CD1c-positive myeloid dendritic cell (primary cell): ENCODE results near the gene WEE2.
"Not testable (repeated sequence)": the region's sequence is repeated elsewhere in the genome, so short reads cannot be mapped to it uniquely, and the experiment has no call there.

Experiments
- DNase-seq: peaks from one replicate; pipeline ENCODE4 v3.0.0-alpha.2; 2016; ENCODE audit errors: extremely low spot score

Gene WEE2

DNA sequence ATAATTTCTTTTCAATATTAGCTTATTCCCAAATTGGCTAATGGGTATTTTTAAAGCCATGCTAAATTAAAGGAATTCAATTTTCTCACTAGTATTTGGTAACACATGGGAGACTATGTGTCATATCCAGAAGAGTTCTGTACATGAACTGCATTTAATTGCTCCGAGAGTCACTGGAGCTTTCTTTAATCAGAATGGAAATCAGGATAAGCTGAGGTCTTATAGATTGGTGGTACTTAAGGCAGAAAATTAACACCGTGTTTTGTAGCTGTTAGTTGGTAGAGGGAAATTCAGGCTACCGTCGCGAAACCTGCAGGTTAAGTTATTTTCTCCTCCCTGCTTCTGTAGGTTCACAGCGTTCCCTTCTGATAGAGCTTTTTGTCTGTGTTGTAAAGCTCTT, at the start of gene WEE2:
WEE2 (plus strand) TSS at position 3 of the 400 bp plus-strand sequence. CDS start 406 bp downstream, outside the sequence.
- DNase-seq = no peak

DNA sequence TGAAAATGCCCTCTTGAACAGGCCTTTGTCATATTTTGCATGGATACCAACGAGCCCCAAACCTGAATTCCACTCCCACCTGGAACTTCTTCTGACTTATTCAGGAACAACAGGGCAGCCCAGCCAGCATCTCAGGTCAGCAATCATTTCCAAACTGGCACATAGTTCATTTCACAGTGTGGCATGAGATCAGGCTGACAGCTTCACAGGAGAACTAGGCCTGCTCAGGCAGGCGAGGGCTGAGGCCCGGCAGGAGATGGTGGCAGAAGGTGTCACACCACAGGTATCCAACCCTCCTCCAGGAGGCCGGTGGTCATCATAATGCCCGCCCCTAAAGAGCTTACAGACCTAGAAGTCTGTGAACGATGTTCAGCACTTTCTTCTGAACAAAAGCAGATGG, 48.7 kb upstream of the WEE2 start:
- no peak for DNase-seq

DNA sequence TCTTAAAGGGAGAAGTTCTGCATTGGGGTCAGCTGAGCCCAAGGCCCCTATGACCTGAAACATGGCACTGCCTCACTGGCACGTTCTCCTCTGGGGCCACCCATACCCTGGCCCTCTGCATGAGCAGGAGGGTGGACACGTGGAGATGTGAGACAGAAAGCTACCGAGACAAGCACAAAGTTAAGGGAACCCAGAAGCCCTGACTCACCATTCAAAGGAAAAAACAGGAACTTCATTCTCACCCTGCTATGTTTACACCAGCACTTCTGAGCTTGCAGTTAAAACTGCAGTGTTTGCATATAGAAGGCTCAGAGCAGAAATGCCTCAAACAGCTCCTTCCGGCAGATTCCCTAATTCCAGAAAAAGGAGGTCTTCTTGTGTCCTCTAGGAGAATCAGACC, 47.9 kb upstream of the WEE2 start:
- DNase-seq = peak; percentile 81

DNA sequence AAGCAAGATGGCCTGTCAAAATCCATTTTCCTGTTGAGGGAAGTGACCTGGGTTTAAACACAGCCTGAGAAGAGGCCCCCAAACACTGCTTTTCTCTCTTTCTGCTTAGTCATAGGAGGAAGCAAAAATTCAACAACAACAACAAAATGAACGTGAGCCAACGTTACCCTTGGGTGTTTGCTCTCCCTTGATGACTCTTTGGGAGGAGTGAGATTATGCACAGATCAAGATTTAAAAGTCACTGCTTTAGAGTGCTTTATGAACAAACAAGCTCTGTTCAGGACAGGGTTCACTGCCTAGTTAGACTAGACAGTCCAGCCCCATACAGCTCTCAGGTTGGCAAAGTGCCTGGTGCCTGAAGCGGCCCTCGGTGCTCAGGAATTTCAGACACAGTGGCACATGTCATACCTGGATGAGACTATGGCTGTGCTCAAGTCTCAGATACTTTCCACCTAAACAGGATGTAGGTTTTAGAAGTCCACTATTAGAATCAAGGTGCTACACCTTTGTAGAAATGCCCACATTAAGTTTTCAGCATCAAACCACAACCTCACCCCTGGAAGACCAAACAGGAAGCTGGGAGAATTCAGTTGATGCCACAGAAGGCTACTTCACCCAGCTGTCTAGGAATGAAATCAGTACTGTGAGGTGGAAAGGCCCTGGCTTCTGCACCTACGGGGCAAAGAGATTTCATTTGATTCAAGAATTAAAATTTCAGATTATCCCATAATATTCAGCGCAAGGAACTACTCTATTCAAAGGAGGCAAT, 44.9 kb upstream of the WEE2 start:
- DNase-seq = no peak

DNA sequence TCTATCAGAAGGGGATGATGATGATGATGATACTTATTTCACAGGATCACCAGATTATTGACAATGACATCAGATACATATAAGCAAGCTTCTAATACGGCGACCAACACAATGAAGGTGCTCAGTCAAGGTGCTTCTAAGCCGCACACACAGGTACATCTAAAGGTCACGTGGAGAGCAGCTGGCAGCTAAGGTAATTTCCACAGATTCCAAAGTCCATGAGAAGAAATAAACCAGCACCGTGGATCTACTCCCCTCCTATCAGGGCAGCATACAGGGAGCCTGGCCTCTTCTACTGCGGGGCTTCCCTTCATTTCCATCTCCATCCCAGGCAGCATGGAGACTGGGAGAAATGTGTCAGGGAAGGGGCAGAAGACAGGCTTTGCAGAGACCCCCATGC, 43.7 kb upstream of the WEE2 start:
- no peak for DNase-seq

DNA sequence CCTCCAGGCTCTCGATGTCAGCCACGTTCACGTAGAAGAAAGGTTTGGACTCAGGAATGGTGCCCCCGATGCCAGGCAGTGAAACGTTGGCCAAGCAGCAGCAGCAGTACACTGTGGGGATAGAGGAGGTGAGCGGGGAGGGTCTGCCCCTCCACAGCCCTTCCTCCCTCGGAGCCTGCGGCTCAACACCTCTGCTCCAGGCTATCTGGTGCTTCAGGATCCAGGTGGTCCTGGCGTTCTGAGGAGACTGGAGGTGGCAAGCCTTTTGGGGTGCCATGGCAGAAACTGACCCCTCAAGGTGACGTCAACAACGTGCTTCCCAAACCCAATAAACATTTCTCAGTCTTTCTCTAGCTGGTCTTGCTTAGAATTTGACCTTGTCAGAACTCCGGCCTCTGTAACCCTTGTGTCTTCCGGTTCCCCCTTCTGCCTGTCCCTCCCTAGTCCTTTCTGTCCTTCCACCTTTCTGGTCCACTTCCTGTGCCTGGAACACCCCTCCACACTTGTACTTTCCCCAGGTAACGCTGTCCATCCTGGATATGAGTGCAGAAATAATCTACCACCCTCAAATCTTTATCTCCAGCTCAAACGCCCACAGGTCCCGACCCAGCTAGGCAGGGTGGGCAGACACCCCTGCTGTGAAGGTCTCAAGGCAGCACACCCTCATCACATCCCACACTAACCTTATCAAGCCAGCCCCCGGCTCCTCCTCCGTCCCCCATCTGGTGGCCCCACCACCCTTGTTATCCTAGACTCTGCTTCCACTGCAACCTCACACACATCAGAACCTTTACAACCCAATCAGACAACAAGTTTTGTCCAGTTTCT, 42.7 kb upstream of the WEE2 start:
- DNase-seq = no peak

DNA sequence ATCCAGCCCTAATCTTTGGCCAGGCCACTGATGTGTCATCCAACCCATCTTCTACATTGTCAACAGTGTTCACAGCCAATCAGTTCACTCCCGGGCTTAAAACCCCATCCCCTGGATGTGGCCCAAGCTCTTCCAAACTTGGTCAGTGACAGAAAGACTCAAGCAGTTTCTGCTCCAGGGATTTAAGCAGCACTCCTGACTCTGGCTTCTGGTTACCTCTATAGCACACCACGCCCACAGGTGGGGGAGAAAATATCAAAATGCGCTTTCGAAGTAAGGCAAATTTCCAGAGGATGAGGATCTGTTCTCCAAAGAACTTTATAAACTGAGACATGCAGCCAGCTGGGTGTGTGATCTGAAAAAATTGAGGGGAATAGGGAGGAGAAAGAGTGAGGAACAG, 42.1 kb upstream of the WEE2 start:
- DNase-seq = no peak

DNA sequence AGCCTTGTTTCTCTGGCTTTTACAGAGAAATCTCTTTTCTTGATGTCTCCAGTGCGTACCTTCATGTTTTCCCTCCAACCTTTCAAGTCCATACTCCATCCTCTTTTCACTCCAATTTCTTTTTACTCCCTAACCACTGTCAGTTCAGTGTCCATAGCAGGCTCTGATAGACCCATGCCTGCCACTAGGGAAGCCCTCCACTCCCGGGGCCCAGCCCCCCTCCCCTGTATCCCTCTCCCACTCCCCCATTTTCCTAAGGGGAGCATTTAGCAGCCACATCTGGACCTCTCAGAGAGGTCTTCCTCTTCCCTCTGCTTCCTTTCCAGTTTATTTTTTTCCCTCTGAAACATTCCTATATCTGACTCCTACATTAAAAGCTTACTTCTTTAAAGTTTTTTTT, 39.3 kb upstream of the WEE2 start:
- no peak for DNase-seq

DNA sequence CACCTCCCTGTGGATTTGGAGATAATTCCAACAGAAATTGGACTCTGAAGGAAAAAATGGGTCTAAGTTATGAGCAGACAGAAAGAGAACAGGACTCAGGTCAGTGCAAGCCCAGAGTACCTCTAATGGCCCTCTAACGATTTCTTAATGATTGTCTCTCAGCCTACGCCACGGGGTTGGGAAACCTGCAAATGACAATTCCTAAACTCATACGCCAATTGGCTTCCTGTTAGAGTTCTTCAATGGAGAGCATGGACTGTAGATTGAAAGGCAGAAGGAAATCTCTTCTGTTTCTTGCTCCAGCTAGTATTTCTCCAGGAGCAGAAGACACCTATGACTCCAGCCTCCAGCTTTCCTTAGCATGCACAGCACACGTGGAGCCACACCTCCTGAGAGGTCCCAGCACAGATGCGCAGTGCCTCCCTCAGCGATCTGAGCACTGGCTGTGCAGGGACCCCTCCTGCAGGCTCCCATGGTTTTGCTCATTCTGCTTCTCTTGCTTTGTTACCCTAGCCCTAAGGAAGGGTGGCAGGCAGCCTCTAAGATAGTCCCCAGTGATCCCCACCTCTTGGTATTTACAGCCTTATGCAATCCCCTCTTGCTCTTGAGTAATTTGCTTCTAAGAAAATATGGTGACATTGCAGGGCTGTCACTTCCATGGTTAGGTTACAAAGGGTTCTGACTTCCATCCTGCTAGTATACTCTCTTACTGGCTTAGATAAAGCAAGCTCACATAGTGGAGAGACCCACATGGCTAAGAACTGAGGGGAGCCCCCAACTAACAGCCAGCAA, 36.3 kb upstream of the WEE2 start:
- peak; percentile 56 for DNase-seq

DNA sequence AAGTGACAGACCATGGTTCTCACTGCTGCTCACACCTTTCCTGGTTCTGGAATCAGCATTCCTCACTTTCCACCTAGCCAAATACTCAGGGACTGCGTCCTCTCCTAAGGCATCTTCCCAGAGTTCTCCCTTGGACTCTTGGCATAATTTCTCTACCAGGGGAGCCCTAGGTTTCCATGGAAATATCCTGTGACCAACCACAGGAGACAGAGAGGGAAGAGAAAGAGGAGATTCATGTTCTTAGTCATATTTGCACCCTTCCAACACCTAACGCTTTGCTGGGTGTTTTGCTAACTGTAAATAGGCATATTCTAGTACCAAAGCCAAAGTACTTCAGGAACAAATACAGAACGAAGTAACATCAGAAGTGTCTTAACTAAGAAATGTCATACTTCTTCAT, 34.8 kb upstream of the WEE2 start:
- no peak for DNase-seq

DNA sequence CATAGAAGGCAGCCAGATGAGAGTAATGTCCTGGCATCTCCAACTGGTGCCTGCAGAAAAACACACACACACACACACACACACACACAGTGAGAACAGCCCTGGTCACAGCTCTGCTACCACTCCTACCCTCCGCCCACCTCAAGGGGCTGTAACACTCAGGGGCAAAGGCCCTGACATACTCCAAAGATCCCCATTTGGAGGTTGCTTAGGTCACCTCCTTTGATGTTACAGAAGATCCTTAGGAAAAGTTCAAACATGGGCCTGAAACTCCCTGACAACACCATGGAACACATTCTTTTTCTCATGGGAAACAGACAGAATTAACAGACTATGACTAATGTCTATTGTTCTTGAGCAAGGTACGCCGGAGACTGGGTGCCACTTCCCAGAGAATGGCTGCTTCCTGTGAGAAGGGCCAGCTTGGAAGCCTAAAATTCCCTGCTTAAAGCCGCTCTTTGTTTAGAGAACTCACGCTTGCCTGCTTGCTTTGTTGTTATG, 33.9 kb upstream of the WEE2 start:
- peak; percentile 23 for DNase-seq

DNA sequence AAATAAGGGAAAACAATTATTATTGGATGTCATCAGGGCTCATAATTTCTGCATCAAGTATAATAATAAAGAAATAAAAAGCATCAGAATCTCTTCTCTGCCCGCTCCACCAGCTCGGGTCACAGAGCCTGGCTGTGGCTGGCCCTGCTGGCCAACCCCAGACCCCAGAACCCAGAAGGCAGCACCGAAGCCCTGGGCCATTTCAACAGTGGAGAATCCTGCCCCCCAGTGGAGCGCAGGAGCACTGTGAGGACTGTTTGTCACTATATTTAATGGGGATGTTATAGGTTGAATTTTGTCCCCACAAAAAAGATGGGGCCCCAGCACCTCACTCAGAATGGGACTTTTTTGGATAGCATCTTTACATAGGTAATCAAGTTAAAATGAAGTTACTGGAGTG, 33.5 kb upstream of the WEE2 start:
- no peak for DNase-seq

DNA sequence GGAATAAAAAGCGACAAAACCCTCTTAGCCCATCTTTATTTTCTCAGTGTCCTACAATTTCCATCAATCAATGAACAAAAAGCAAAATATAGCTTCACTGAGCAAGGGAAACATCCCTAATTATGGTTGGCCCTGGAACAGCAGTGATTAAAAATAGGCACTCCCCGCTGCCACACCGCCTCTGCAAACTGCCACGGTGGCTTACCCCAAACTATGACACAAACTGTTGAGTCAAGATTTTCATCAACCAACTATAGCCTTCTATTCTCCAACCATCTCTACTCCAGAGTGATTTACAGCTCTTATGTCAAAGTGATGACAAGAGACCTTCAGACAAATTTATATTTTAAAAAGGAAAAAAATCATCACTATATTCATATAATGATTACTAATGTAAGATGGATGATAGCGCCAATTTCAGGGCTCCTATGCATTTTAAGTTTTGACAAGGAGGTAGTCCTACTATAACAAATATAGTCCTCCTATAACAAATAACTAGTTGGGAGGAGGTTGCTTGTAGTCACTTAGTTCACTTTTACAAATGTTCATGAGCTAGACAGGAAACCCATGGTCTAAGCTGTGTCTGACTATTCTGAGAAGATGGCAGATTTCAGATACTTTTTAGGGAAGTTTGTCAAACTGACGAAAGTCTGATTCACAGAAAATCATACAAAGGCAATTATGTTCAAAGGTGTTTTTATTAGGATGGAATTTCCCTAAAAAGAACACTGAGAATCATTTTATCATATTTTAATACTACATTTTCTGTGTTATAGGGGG, 32.5 kb upstream of the WEE2 start:
- DNase-seq = peak; percentile 57

DNA sequence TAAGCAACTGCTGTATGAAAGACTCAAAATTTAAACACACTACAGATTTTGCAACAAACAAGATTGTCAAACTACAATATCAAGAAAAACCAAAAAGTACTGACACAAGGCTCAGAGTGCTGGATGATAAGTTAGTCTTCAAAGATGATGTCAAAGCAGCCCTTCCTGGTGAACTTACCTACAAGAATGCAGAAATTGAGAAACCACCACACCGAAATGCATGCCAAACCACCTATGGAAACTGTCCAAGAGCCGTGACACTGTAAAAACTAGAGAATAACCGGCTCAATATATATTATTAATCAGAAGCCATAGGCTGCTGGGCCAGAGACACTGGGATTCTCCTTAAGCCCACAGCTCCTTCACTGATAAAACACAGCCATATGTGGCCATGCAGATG, 31.5 kb upstream of the WEE2 start:
- DNase-seq = no peak

DNA sequence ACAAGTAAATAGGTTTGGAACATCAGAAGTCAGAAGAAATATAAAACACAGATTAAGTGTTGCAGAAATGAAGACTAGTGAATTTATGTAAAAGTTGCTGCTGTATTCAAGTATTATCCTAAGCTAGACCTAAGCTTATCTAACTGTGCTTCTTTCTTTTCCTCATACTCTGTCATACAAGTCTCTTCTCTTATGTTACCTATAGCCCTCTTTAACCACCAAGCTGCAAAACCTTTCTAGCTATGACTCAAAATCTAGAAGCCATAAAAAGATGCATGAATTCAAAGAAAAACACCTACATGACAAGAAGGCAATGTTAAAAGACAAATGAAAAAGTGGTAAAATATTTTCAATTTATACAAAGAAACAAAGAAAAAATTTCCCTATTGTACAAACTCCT, 29.1 kb upstream of the WEE2 start:
- DNase-seq = no peak

DNA sequence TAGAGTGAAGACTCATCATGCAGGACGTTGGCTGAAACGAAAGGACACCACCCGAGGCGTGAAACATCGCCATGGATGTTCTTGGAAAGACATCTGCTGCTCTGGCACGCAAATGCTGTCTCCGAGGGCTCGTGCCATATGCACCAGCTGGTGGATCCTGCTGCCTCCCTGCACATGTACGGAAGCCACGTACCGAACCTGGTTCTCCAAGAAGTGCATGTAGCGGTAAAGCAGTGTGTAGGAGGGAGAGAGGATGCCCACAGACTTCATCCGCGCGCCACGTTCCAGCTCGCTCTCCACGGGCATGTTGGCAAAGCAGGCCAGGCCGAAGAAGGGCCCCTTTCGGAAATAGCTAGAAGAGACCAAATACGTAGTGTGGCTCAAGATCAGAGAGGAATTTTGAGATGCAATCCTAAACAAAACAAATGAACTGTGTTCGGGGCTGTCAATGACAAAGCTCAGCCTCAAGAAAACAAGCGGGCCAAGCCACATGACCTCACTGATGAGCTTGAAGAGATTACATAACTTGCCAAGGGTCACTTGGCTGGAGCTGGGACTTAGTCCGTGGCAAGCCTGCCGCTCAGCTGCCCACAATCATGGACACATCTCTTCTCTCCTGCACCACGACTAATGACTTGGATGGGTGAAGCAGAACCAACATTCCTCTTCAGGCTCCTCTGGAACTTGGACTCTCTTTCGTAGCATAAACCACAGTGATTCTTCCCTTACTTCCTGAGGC, 22.7 kb upstream of the WEE2 start:
- no peak for DNase-seq

DNA sequence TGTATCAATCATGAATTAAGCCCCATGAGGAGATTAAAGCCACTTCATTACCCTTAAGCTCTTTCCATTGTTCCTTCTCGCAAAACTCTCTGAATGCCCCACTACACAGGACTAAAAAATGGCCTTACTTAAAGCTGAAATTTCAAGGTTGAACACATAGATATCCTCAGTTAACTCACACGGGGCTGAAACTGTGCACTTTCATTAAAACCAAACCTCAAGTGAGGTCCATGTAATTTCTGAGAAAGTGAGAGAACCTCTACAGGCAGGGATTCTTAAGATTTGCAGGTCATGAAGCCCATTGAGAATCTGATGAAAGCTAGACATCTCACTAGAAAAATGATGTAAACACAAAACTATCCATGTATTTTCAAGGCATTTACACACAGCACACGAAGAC, 22.1 kb upstream of the WEE2 start:
- DNase-seq = no peak

DNA sequence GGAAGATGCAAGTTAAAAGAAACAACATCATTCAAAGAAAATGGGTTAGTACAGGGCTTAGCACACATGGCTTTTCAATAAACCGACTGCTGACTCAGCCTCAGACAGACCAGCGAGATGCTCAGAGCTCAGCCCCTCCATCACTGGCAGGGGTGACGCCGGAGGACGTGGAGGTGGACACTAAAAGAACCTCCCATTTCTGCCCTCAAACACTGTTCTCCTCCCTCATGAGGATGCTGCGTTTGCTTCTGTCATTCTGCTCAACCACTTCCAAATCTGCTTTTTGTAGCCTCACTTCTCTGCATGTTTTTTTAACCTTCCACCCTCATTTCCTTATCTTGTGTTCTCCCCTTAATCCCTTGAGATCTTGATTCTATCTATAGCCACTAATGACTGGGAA, 21.5 kb upstream of the WEE2 start:
- no peak for DNase-seq

DNA sequence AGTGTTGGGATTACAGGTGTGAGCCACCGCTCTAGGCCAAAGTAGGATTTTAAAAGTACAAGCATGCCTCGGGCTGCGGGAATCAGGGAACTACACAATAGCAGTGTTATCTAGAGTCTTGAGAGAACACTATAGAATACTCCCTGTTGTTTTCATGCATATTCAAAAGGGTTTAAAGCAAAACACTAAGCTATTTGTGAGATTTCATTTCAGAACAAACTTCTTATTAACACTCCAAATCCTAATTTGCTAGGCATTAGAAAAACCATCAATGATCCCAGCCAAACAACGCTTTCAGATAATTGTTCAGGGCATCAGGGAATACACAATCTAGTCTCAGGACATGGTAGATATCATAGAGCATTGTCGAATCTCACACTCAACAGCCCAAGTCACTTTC, 20.1 kb upstream of the WEE2 start:
- no peak for DNase-seq

DNA sequence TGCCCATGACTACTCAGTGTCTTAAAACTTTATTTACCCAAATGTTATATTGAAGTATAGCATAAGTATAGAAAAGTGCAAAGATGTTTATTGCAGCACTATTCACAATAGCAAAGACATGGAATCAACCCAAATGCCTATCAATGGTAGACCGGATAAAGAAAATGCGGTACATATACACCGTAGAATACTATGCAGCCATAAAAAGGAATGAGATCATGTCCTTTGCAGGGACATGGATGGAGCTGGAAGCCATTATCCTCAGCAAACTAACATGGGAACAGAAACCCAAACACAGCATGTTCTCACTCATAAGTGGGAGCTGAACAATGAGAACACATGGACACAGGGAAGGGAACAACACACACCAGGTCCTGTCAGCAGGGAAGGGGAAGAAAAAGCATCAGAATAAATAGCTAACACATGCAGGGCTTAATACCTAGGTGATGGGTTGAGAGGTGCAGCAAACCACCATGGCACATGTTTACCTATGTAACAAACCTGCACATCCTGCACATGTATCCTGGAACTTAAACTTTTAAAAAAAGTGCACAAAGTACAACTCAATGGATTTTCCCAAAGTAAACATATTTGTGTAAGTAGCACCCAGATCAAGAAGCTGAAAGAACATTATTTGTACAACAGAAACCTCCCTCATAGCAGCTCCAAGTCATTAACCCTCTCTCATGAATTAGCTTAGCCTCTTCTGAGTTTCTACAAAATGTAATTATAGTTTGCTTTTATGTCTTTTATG, 18.9 kb upstream of the WEE2 start:
- DNase-seq = not testable (repeated sequence)
